Esophagus squamous epithelium (tissue), 4 donors: ENCODE measurements around the gene PPL.

Experiments
- CTCF ChIP-seq, 6 experiments: fragments of 450-650 bp in 4 of 6; fragments of 200-600 bp in 2 of 6; sonication (generic) in 2 of 6; IDR thresholded peaks; one replicate each; pipeline ENCODE4 v1.5.1; 2016 to 2019; ENCODE audit warnings: antibody characterized with exemption in 6 of 6, mild to moderate bottlenecking in 4 of 6, moderate library complexity in 4 of 6
- POLR2A ChIP-seq, 4 donors: fragments of 450-650 bp; IDR thresholded peaks; one replicate each; pipeline ENCODE4 v1.6.1; 2017; ENCODE audit warnings: antibody characterized with exemption in 4 of 4, mild to moderate bottlenecking in 4 of 4, moderate library complexity in 3 of 4

GRCh38 chr16:4979736-4980660, 43.0 kb upstream of the PPL start:
- TF ChIP-seq CTCF (IDR thresholded peaks at IDR 0.05): no peak
- TF ChIP-seq POLR2A (IDR thresholded peaks at IDR 0.05): no peak
